Activated CD4-positive, alpha-beta memory T cell treated with anti-CD3 and anti-CD28 coated beads, Interleukin-2, amount 10 ng/mL, durations not matched to agents 7 days and 5 days (primary cell): Measurements from ENCODE around the gene CELA2B. TPM values are rescaled to one million over a fixed set of nuclear protein-coding genes. Genes with fewer than 3 reads are reported as not detected.
"Not testable (repeated sequence)": the region's sequence is repeated elsewhere in the genome, so short reads cannot be mapped to it uniquely, and the experiment has no call there.

Experiments
- CTCF ChIA-PET: fragments of 350-600 bp; sonication (Branson Sonifier 250); formaldehyde crosslinking; loops from one replicate; lab custom pipeline; 2021; ENCODE audit warnings: antibody characterized with exemption, inconsistent platforms; lab: Charles Lee
- POLR2A ChIA-PET: fragments of 350-600 bp; sonication (Branson Sonifier 250); formaldehyde crosslinking; loops from one replicate; lab custom pipeline; 2021; ENCODE audit warnings: antibody characterized with exemption; lab: Charles Lee
- DNase-seq: peaks from one replicate; pipeline ENCODE4 v3.0.0-alpha.2; 2020
- H3K27ac Mint-ChIP-seq: one replicate; pipeline ENCODE4 v1.8.0; 2021; ENCODE audit warnings: mild to moderate bottlenecking, mixed read lengths
- H3K27me3 Mint-ChIP-seq: one replicate; pipeline ENCODE4 v1.8.0; 2021; ENCODE audit warnings: mixed read lengths
- H3K36me3 Mint-ChIP-seq: one replicate; pipeline ENCODE4 v1.8.0; 2021; ENCODE audit warnings: low read depth, mixed read lengths
- H3K4me1 Mint-ChIP-seq: one replicate; pipeline ENCODE4 v1.8.0; 2021; ENCODE audit warnings: mixed read lengths
- H3K4me3 Mint-ChIP-seq: one replicate; pipeline ENCODE4 v1.8.0; 2021; ENCODE audit warnings: mild to moderate bottlenecking, mixed read lengths
- H3K9me3 Mint-ChIP-seq: one replicate; pipeline ENCODE4 v1.8.0; 2021; ENCODE audit warnings: mixed read lengths
- total RNA-seq, 2 experiments: library from RNA; stranded (reverse); gene quantifications; one replicate each; pipeline ENCODE4 v1.2.3, GENCODE V29; 2021

The CELA2B gene
- total RNA-seq, result not detected

- ChIA-PET CTCF (no interaction called here), POLR2A (no interaction called here)
- peaks cover 1% of the 10 kb centered on the region for H3K27me3 Mint-ChIP-seq
Measured at GRCh38 chr1:15475752-15476314, at the start of gene CELA2B. TSS of gene CELA2B (plus strand) at chr1:15476104. CDS start at chr1:15476126, 22 bp downstream.

GRCh38 chr1:15426492-15427279 lies 49.2 kb upstream of the CELA2B start:
- Mint-ChIP-seq H3K4me3 (no peak overlapping the region), H3K27me3 (no peaks in the 10 kb centered on the region), H3K4me1 (peaks cover 22% of the 10 kb centered on the region), H3K36me3 (peaks cover 36% of the 10 kb centered on the region), H3K27ac (peak overlapping the region; percentile 73), H3K9me3 (no peaks in the 10 kb centered on the region)
- no peak for DNase-seq
- CTCF ChIA-PET, result interaction anchor here (8.5 kb wide), 1 partner anchor 103 kb away, joined by 124 read pairs; no protein-coding TSS in a partner anchor
- POLR2A ChIA-PET, result interaction anchor here (0.8 to 3.5 kb wide), 3 partner anchors 10 to 15 kb away, joined by 3 to 11 read pairs (median 6); no protein-coding TSS in a partner anchor

More at GRCh38 chr1:15475752-15476314, at the start of gene CELA2B:
- Mint-ChIP-seq H3K36me3 (no peaks in the 10 kb centered on the region), H3K27ac (no peak within 1 kb of the TSS), H3K9me3 (no peaks in the 10 kb centered on the region), H3K4me3 (no peak within 1 kb of the TSS), H3K4me1 (no peaks in the 10 kb centered on the region)
- DNase-seq, result no peak

GRCh38 chr1:15427280-15427666 lies 48.6 kb upstream of the CELA2B start:
- H3K27me3 Mint-ChIP-seq, result no peaks in the 10 kb centered on the region
- H3K36me3 Mint-ChIP-seq, result peaks cover 34% of the 10 kb centered on the region
- H3K27ac Mint-ChIP-seq, result no peak overlapping the region
- H3K4me3 Mint-ChIP-seq, result no peak overlapping the region
- H3K9me3 Mint-ChIP-seq, result no peaks in the 10 kb centered on the region
- peaks cover 22% of the 10 kb centered on the region for H3K4me1 Mint-ChIP-seq
- CTCF ChIA-PET, result interaction anchor here (1.0 to 8.5 kb wide), 2 partner anchors 98 to 103 kb away, joined by 3 to 124 read pairs; no protein-coding TSS in a partner anchor
- no peak for DNase-seq
- POLR2A ChIA-PET, result interaction anchor here (3.5 kb wide), 1 partner anchor 15 kb away, joined by 11 read pairs; no protein-coding TSS in a partner anchor

GRCh38 chr1:15428252-15428651 lies 47.7 kb upstream of the CELA2B start:
- not testable (repeated sequence) for H3K27me3 Mint-ChIP-seq, H3K9me3 Mint-ChIP-seq

GRCh38 chr1:15428815-15429435 lies 47.0 kb upstream of the CELA2B start:
- no peaks in the 10 kb centered on the region for H3K27me3 Mint-ChIP-seq
- CTCF ChIA-PET, result interaction anchor here (8.5 kb wide), 1 partner anchor 105 kb away, joined by 124 read pairs; no protein-coding TSS in a partner anchor
- no peaks in the 10 kb centered on the region for H3K9me3 Mint-ChIP-seq
- POLR2A ChIA-PET, result interaction anchor here (3.5 kb wide), 1 partner anchor 17 kb away, joined by 11 read pairs; no protein-coding TSS in a partner anchor
- no peak overlapping the region for H3K27ac Mint-ChIP-seq
- H3K4me1 Mint-ChIP-seq, result peaks cover 21% of the 10 kb centered on the region
- no peak overlapping the region for H3K4me3 Mint-ChIP-seq
- DNase-seq, result no peak
- H3K36me3 Mint-ChIP-seq, result peaks cover 29% of the 10 kb centered on the region

More at GRCh38 chr1:15428252-15428651, 47.7 kb upstream of the CELA2B start:
- not testable (repeated sequence) for H3K4me3 Mint-ChIP-seq, H3K27ac Mint-ChIP-seq, DNase-seq
- POLR2A ChIA-PET, result interaction anchor here (3.5 kb wide), 1 partner anchor 16 kb away, joined by 11 read pairs; no protein-coding TSS in a partner anchor
- peaks cover 34% of the 10 kb centered on the region for H3K36me3 Mint-ChIP-seq
- CTCF ChIA-PET, result interaction anchor here (1.0 to 8.5 kb wide), 2 partner anchors 97 to 104 kb away, joined by 3 to 124 read pairs; no protein-coding TSS in a partner anchor
- H3K4me1 Mint-ChIP-seq, result peaks cover 22% of the 10 kb centered on the region

- POLR2A ChIA-PET, result interaction anchor here (1.2 kb wide), 1 partner anchor 17 kb away, joined by 3 read pairs; no protein-coding TSS in a partner anchor
Measured at GRCh38 chr1:15429701-15430149, 46.2 kb upstream of the CELA2B start.

GRCh38 chr1:15430787-15431570 lies 44.9 kb upstream of the CELA2B start:
- no peaks in the 10 kb centered on the region for H3K27me3 Mint-ChIP-seq
- no peak overlapping the region for H3K27ac Mint-ChIP-seq
- H3K36me3 Mint-ChIP-seq, result peaks cover 23% of the 10 kb centered on the region
- no peaks in the 10 kb centered on the region for H3K9me3 Mint-ChIP-seq
- POLR2A ChIA-PET, result interaction anchor here (1.1 to 2.2 kb wide), 3 partner anchors 14 to 107 kb away, joined by 5 to 14 read pairs (median 9); partner anchors contain the start of gene EFHD2
- DNase-seq, result peak; percentile 74
- peaks cover 8% of the 10 kb centered on the region for H3K4me1 Mint-ChIP-seq
- CTCF ChIA-PET, result interaction anchor here (0.5 to 8.5 kb wide), 21 partner anchors 9 to 302 kb away, joined by 3 to 124 read pairs (median 4); no protein-coding TSS in a partner anchor
- no peak overlapping the region for H3K4me3 Mint-ChIP-seq

More at GRCh38 chr1:15429701-15430149, 46.2 kb upstream of the CELA2B start:
- Mint-ChIP-seq H3K4me1 (peaks cover 15% of the 10 kb centered on the region), H3K27me3 (no peaks in the 10 kb centered on the region), H3K9me3 (no peaks in the 10 kb centered on the region), H3K27ac (no peak overlapping the region), H3K4me3 (no peak overlapping the region), H3K36me3 (peaks cover 25% of the 10 kb centered on the region)
- CTCF ChIA-PET, result interaction anchor here (1.1 to 8.5 kb wide), 3 partner anchors 8 to 106 kb away, joined by 4 to 124 read pairs (median 6); no protein-coding TSS in a partner anchor
- no peak for DNase-seq

- Mint-ChIP-seq H3K27ac (no peak overlapping the region), H3K4me3 (no peak overlapping the region), H3K27me3 (no peaks in the 10 kb centered on the region), H3K4me1 (peaks cover 2% of the 10 kb centered on the region), H3K9me3 (no peaks in the 10 kb centered on the region), H3K36me3 (peaks cover 17% of the 10 kb centered on the region)
- ChIA-PET CTCF (interaction anchor here (0.7 to 8.5 kb wide), 20 partner anchors 9 to 303 kb away, joined by 3 to 124 read pairs (median 4); no protein-coding TSS in a partner anchor), POLR2A (interaction anchor here (1.0 to 2.2 kb wide), 4 partner anchors 10 to 108 kb away, joined by 3 to 14 read pairs (median 7); partner anchors contain the start of gene EFHD2)
- DNase-seq, result no peak
Measured at GRCh38 chr1:15431571-15431948, 44.3 kb upstream of the CELA2B start.

GRCh38 chr1:15432324-15432723 lies 43.6 kb upstream of the CELA2B start:
- DNase-seq, result no peak
- POLR2A ChIA-PET, result interaction anchor here (1.0 to 2.2 kb wide), 3 partner anchors 11 to 21 kb away, joined by 3 to 14 read pairs (median 9); partner anchors contain the start of gene EFHD2
- Mint-ChIP-seq H3K36me3 (peaks cover 15% of the 10 kb centered on the region), H3K4me1 (no peaks in the 10 kb centered on the region), H3K27me3 (no peaks in the 10 kb centered on the region), H3K4me3 (no peak overlapping the region), H3K9me3 (no peaks in the 10 kb centered on the region), H3K27ac (no peak overlapping the region)
- CTCF ChIA-PET, result interaction anchor here (1.0 to 8.5 kb wide), 10 partner anchors 11 to 304 kb away, joined by 3 to 124 read pairs (median 5); no protein-coding TSS in a partner anchor

- Mint-ChIP-seq H3K9me3 (no peaks in the 10 kb centered on the region), H3K27me3 (no peaks in the 10 kb centered on the region), H3K36me3 (peaks cover 7% of the 10 kb centered on the region), H3K27ac (no peak overlapping the region), H3K4me1 (no peaks in the 10 kb centered on the region), H3K4me3 (no peak overlapping the region)
- CTCF ChIA-PET, result interaction anchor here (8.5 kb wide), 1 partner anchor 109 kb away, joined by 124 read pairs; no protein-coding TSS in a partner anchor
- no peak for DNase-seq
- POLR2A ChIA-PET, result interaction anchor here (2.0 kb wide), 1 partner anchor 20 kb away, joined by 5 read pairs; no protein-coding TSS in a partner anchor
Measured at GRCh38 chr1:15433471-15433870, 42.4 kb upstream of the CELA2B start.

GRCh38 chr1:15434739-15435138 lies 41.2 kb upstream of the CELA2B start:
- POLR2A ChIA-PET, result interaction anchor here (1.2 to 2.0 kb wide), 2 partner anchors 21 to 80 kb away, joined by 3 to 5 read pairs; no protein-coding TSS in a partner anchor
- H3K9me3 Mint-ChIP-seq, H3K4me3 Mint-ChIP-seq, H3K4me1 Mint-ChIP-seq, H3K27me3 Mint-ChIP-seq, H3K36me3 Mint-ChIP-seq, H3K27ac Mint-ChIP-seq, DNase-seq: not testable (repeated sequence)
- CTCF ChIA-PET, result interaction anchor here (0.7 to 2.4 kb wide), 3 partner anchors 28 to 112 kb away, joined by 3 to 9 read pairs (median 4); no protein-coding TSS in a partner anchor
